PC-9 (cell line): ENCODE measurements around the gene YAP1. TPM values are rescaled to one million over a fixed set of nuclear protein-coding genes. Genes with fewer than 3 reads are reported as not detected.

Experiments
- BruUV-seq: library from RNA; stranded (reverse); fragments of 400-500 nt; replicated peaks from 2 replicates; lab custom pipeline; 2021; lab: Mats Ljungman, UMichigan
- CTCF ChIA-PET: fragments of 300-600 bp; sonication (Branson Sonifier 250); formaldehyde crosslinking; loops from one replicate; lab custom pipeline; 2022; ENCODE audit warnings: antibody characterized with exemption; lab: Charles Lee
- POLR2A ChIA-PET: fragments of 300-600 bp; sonication (Branson Sonifier 250); formaldehyde crosslinking; loops from one replicate; lab custom pipeline; 2022; ENCODE audit warnings: antibody characterized with exemption; ENCODE audit not compliant: unreplicated experiment; lab: Charles Lee
- DNase-seq, 2 experiments: peaks; one replicate each; pipeline versions ENCODE4 v3.0.0 to v3.0.0-alpha.2; 2015 to 2022; ENCODE audit warnings: mixed read lengths in 1 of 2
- H2AFZ ChIP-seq: fragments of 200-600 bp; sonication (generic); 2 replicates; pipeline ENCODE4 v1.8.1; 2017; ENCODE audit warnings: antibody characterized with exemption
- H3F3A ChIP-seq: fragments of 200-600 bp; sonication (generic); 2 replicates; pipeline ENCODE4 v1.8.1; 2017; ENCODE audit warnings: antibody characterized with exemption, mild to moderate bottlenecking, low read depth; ENCODE audit not compliant: insufficient read depth
- H3K27ac ChIP-seq: fragments of 200-600 bp; sonication (generic); 2 replicates; pipeline ENCODE4 v1.6.1; 2016; ENCODE audit warnings: mixed run types
- H3K27me3 ChIP-seq: fragments of 200-600 bp; sonication (generic); 2 replicates; pipeline ENCODE4 v1.6.1; 2016; ENCODE audit warnings: low read depth, mixed run types; ENCODE audit not compliant: insufficient read depth
- H3K36me3 ChIP-seq: fragments of 200-600 bp; sonication (generic); 2 replicates; pipeline ENCODE4 v1.6.1; 2016; ENCODE audit warnings: low read depth, mixed run types
- H3K4me1 ChIP-seq: fragments of 200-600 bp; sonication (generic); replicated peaks from 2 replicates; pipeline ENCODE4 v1.6.1; 2016; ENCODE audit warnings: mixed run types; ENCODE audit not compliant: insufficient read depth
- H3K4me2 ChIP-seq: fragments of 200-600 bp; sonication (generic); 2 replicates; pipeline ENCODE4 v1.6.1; 2017; ENCODE audit warnings: mixed run types
- H3K4me3 ChIP-seq: fragments of 200-600 bp; sonication (generic); 2 replicates; pipeline ENCODE4 v1.6.1; 2016; ENCODE audit warnings: mixed run types
- H3K79me2 ChIP-seq: fragments of 200-600 bp; sonication (generic); 2 replicates; pipeline ENCODE4 v1.6.1; 2017; ENCODE audit warnings: low read depth, mixed run types
- H3K9me2 ChIP-seq: fragments of 200-600 bp; sonication (generic); 2 replicates; pipeline ENCODE4 v1.8.1; 2017; ENCODE audit warnings: mild to moderate bottlenecking; ENCODE audit not compliant: insufficient read depth
- H3K9me3 ChIP-seq: fragments of 200-600 bp; sonication (generic); 2 replicates; pipeline ENCODE4 v1.8.1; 2016; ENCODE audit warnings: low read depth; ENCODE audit not compliant: insufficient read depth
- H4K20me1 ChIP-seq: fragments of 200-600 bp; sonication (generic); 2 replicates; pipeline ENCODE4 v1.8.1; 2017; ENCODE audit not compliant: insufficient read depth
- CTCF ChIP-seq: fragments of 200-600 bp; sonication (generic); conservative IDR thresholded peaks from 2 replicates; pipeline ENCODE4 v1.6.1; 2017; ENCODE audit warnings: mixed run types, antibody characterized with exemption, mild to moderate bottlenecking, moderate library complexity
- EZH2 ChIP-seq: fragments of 200-600 bp; sonication (generic); IDR thresholded peaks from 2 replicates; pipeline ENCODE4 v1.8.0; 2017; ENCODE audit warnings: antibody characterized with exemption, low read depth
- intact Hi-C: fragments of 100-400 bp; cut with micrococcal nuclease; formaldehyde crosslinking; loops from one replicate; pipeline ENCODE4 v1.10.0; 2022; ENCODE audit not compliant: unreplicated experiment
- total RNA-seq: library from RNA; stranded (reverse); gene quantifications from 2 replicates; pipeline ENCODE4 v1.2.3, GENCODE V29; 2021

YAP1 gene
- total RNA-seq, 1 experiment from 2014 or later = 111 TPM

DNA sequence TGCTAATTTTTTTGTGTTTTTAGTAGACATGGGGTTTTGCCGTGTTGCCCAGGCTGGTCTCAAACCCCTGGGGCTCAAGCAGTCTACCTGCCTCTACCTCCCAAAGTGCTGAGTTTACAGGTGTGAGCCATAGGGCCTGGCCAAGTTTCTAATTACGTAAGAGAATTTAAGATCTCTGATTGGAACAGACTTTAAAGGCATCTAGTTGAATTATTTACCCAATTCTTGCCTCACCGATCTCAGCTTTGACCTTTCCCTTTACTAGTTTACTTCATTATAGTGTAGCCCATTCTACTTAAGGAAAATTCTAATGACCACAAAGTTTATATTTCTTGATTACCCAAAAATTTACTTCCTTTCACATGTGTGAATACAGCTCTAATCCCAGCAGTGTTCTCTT is 81.6 kb downstream of the YAP1 start:
- Histone ChIP-seq H3K4me2 (no peak overlapping the region), H3K27me3 (no peaks in the 10 kb centered on the region), H3F3A (peaks cover 4% of the 10 kb centered on the region), H3K79me2 (peaks cover 55% of the 10 kb centered on the region), H2AFZ (no peak overlapping the region), H3K9me2 (no peaks in the 10 kb centered on the region), H3K36me3 (peaks cover 61% of the 10 kb centered on the region), H3K9me3 (peaks cover 10% of the 10 kb centered on the region; the same call in 1 of the 2 replicates), H3K4me3 (no peak overlapping the region), H3K4me1 (no peaks in the 10 kb centered on the region), H3K27ac (no peak overlapping the region), H4K20me1 (no peaks in the 10 kb centered on the region)
- CTCF ChIA-PET = no interaction called here
- DNase-seq = no peak
- intact Hi-C loops = no loop called here
- TF ChIP-seq CTCF = no peak
- TF ChIP-seq EZH2 = no peak
- POLR2A ChIA-PET = no interaction called here
- no TSS peak for BruUV-seq

DNA sequence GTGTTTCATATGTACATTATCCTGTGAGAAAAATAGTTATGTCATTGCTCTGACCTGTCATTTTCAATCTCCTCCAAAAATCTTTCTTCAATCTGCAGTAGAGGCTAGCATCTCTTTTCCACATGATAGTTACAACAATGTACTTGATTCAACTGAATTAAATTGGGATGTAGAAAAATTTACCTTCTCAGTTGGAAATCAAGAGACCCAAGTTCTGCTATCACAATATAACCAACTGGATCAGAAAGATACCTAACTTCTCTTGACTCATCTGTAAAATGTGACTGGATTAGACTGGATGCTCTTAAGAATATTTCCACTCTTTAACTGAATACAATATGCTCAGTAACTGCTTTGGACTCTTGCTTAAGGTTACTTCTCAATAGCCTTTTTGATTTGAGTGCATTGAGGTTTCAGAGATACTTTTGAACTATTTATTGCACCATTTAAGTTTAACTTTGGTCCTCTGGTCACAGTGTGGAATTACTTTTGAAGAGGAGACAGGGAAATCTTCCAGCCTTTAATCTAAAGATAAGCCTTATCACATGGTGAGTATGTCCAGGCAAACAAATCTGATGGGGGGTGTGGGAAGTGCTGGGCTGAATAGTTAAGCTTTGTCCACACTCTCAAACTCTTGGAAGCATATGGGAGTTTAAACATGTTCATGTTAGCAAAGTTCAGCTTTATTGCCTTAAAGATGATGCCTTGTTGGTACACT is 82.3 kb downstream of the YAP1 start:
- Histone ChIP-seq H3K4me3 (no peak overlapping the region), H2AFZ (no peak overlapping the region), H3K79me2 (peaks cover 57% of the 10 kb centered on the region), H3F3A (no peaks in the 10 kb centered on the region; the same call in 1 of the 2 replicates), H3K4me2 (no peak overlapping the region), H3K36me3 (peaks cover 54% of the 10 kb centered on the region), H4K20me1 (no peaks in the 10 kb centered on the region), H3K27me3 (no peaks in the 10 kb centered on the region), H3K27ac (no peak overlapping the region), H3K9me2 (no peaks in the 10 kb centered on the region), H3K9me3 (peaks cover 10% of the 10 kb centered on the region; the same call in 1 of the 2 replicates), H3K4me1 (no peaks in the 10 kb centered on the region)
- ChIA-PET CTCF (no interaction called here), POLR2A (no interaction called here)
- no TSS peak for BruUV-seq
- intact Hi-C loops = no loop called here
- no peak for DNase-seq
- TF ChIP-seq CTCF = no peak
- TF ChIP-seq EZH2 = no peak

- no peak overlapping the region for H3K27ac ChIP-seq
- intact Hi-C loops = no loop called here
- no peak overlapping the region for H2AFZ ChIP-seq
- DNase-seq = no peak
- H3F3A ChIP-seq = peaks cover 4% of the 10 kb centered on the region
- H3K4me3 ChIP-seq = no peak overlapping the region
- ChIA-PET POLR2A (no interaction called here), CTCF (no interaction called here)
- TF ChIP-seq CTCF (no peak), EZH2 (no peak)
- peaks cover 48% of the 10 kb centered on the region for H3K36me3 ChIP-seq
- no peaks in the 10 kb centered on the region for H3K27me3 ChIP-seq
- no peak overlapping the region for H3K4me2 ChIP-seq
- H3K9me3 ChIP-seq = peaks cover 10% of the 10 kb centered on the region; the same call in 1 of the 2 replicates
- no peaks in the 10 kb centered on the region for H4K20me1 ChIP-seq
- no peaks in the 10 kb centered on the region for H3K9me2 ChIP-seq
- no TSS peak for BruUV-seq
- peaks cover 55% of the 10 kb centered on the region for H3K79me2 ChIP-seq
- H3K4me1 ChIP-seq = no peaks in the 10 kb centered on the region
These were observed 84.0 kb downstream of the YAP1 start for GRCh38 chr11:102194257-102194656.
